Choroid plexus epithelial cell (primary cell): ENCODE data around the gene LRRC4C.
A peak's percentile ranks its signal among the peaks of the same experiment; 100 is the strongest.

Experiments
- DNase-seq: peaks from one replicate; pipeline ENCODE4 v3.0.0-alpha.2; 2010; ENCODE audit warnings: low read depth
- H3K4me3 ChIP-seq: 2 replicates; pipeline ENCODE4 v1.5.1; 2011; ENCODE audit warnings: low read depth, mild to moderate bottlenecking, control low read depth, low read length, moderate library complexity
- CTCF ChIP-seq: conservative IDR thresholded peaks from 2 replicates; pipeline ENCODE4 v1.5.1; 2011; ENCODE audit warnings: low read depth, mild to moderate bottlenecking, control low read depth, inconsistent platforms, low read length, moderate library complexity

Gene LRRC4C

DNA sequence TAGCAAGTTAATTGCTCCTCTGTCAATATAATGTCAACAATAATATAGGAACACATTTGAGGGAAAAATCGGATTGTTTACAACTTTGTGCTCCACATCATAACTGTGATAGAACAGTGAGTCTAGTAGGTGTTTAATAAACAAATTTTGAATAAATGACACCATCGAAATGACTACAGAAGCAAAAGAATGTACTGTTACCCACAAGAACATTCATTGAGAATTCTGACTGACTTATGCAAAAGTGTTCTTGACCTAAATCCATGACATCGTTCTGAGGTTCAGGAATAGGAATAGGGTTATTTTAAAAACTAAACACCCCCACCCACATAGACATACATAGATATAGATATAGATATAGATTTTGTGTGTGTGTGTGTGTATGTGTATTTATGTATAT lies 8.4 kb downstream of the LRRC4C start:
- DNase-seq: no peak
- TF ChIP-seq CTCF: no peak
- no peak overlapping the region for H3K4me3 ChIP-seq

DNA sequence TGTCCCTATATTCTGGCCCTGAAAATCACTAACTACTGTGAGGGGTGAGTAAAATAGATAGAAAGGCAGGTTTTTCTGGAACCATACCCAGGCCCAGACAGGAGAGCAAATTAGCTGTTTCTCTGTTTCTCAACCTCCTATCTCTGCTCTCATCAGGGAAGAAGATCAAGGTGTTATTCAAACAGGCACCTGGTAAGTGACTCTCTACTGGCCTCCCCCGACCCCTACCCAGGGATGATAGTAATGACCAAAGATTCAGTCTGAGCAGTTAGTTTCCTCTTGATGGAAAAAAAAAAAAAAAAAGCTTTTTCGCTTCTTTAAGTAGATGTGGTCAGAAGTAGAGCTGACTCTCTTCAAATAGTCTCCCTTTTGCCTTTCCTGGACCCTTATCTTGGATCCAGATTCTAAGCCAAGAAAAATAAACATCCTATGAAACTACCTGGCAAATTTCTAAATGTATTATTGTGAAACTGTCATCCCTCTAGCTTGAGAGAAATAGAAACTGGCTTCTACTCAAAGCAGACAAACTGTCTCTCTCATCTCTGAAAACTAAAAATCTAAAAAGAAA lies 9.9 kb downstream of the LRRC4C start:
- no peak overlapping the region for H3K4me3 ChIP-seq
- DNase-seq: no peak
- no peak for TF ChIP-seq CTCF

GRCh38 chr11:41446566-41446965 lies 12.9 kb downstream of the LRRC4C start:
- no peak for TF ChIP-seq CTCF
- H3K4me3 ChIP-seq: no peak overlapping the region
- DNase-seq: no peak

DNA sequence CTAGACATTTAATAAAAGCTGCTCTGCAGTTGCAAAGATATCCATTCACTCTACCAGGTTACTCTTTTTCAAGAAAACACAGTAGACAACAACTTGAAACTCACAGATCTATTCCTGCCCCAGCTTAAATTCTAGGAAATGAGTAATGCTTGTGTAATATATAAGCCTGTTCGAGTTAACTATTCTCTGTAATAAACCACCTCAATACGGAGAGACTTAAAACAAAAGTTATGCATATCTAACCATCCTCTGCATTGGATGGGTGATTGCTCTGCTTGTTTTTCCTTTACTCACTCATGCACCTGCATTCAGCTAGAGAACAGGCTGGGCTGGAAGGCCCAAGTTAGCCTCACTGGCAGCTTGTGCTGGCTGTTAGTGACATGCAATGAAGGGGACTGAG lies 13.3 kb downstream of the LRRC4C start:
- no peak for TF ChIP-seq CTCF
- DNase-seq: no peak
- no peak overlapping the region for H3K4me3 ChIP-seq

GRCh38 chr11:41437006-41437490 lies 22.4 kb downstream of the LRRC4C start:
- TF ChIP-seq CTCF: no peak
- no peak for DNase-seq
- no peak overlapping the region for H3K4me3 ChIP-seq

DNA sequence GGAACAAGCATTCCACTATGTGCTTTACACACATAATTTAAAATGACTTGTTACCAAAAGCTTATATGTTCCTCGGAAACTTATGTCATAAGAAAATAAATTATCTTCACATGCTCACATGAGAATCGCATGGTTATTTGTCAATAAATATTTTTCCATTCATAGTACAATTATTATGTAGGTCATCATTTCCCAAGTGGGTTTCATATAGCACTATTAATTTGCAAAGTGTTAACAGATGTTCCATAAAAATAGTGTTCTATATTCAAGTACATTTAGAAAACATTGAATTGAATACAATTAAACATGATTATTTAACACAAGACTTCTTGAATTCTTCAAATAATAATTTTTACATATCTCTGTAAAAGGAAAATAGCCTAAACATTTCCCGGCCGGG lies 23.9 kb downstream of the LRRC4C start:
- no peak for TF ChIP-seq CTCF
- H3K4me3 ChIP-seq: no peak overlapping the region
- DNase-seq: no peak

DNA sequence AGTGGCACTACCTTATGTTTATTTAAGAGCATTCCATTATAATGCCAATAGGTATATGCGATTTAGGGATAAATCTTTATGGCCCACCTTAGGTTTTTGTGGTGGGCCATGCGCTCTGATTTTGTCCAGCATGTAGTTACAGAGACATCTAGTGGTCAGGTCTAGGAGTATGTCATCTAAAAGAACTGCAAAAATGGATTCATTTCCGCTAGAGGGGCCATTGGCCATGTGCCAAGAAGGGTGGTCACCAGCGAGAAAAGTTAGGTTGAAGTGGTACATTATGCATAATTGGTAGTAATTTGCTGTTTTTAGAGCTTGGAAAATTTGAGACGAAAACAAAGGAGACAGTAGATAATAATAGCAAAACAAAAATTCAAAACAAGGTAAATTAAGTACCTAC lies 27.7 kb downstream of the LRRC4C start:
- TF ChIP-seq CTCF: peak; percentile 64
- peak; percentile 12 for DNase-seq
- H3K4me3 ChIP-seq: no peak overlapping the region
